Left colon (tissue), 2 donors: ENCODE data around the gene CDC73. TPM values are rescaled to one million over a fixed set of nuclear protein-coding genes. Genes with fewer than 3 reads are reported as not detected.
"Not testable (repeated sequence)": the region's sequence is repeated elsewhere in the genome, so short reads cannot be mapped to it uniquely, and the experiment has no call there.

Experiments used
- ATAC-seq: fragments of 200-7000 bp; cut with Tn5 transposase; one replicate; pipeline ENCODE4 v1.9.1; 2020; ENCODE audit warnings: mild to moderate bottlenecking, moderate library complexity
- DNase-seq, 2 donors: peaks; one replicate each; pipeline ENCODE4 v3.0.0-alpha.2; 2020
- intact Hi-C, 2 donors: fragments of 100-400 bp; cut with DNase I in 1 of 2; cut with micrococcal nuclease in 1 of 2; formaldehyde crosslinking; loops; one replicate each; pipeline versions ENCODE4 v1.11.2 to v1.14.0; 2022; cut with DNase I, micrococcal nuclease
- total RNA-seq, 2 donors: library from RNA; stranded (reverse); fragmentation: NEBNext Ultra II Directional; extraction: Animal tissue kit (Norgen Biotek cat#: 25700); gene quantifications; one replicate each; pipeline ENCODE4 v1.2.1, GENCODE V29; 2021
- donor health status: DM: no; HTN: no; CAD: no.
- donor health status: DM: yes; HTN: yes; CAD: no.

CDC73 gene
- total RNA-seq, 2 donors from 2014 or later = 44.8 to 46.2 TPM

DNA sequence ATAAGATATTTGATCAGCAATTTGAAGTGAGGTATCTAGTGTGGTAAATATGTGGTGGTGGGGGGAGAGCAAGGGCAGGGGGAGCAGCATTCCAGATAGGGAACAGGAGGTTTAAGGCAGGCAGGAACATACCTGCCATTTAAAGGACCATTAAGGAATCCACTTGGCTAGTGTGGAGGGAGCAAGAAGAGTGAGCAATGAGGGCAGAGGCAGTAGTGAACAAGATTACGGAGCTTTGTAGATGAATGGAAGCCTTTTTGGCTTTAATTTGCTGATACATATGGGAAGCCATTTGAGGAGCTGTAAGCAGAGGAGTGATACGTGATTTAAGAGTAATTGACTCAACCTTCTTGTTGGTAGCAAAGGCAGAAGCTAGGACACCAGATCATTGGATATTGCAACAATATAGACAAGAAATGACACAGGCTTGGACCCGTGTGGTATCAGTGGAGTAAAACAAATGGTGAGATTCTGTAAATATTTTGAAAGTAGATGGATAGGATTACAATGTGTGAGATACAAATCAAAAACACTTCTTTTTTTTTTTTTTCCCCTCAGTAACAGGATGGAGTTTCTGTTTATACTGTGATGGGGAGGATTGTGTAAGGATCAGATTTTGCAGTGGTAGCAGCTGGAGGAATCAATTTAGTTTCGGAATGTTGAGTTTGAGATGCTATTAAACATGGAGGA is 138.4 kb downstream of the CDC73 start:
- ATAC-seq (no peak), DNase-seq (no peak)
- intact Hi-C loops = no loop called here

DNA sequence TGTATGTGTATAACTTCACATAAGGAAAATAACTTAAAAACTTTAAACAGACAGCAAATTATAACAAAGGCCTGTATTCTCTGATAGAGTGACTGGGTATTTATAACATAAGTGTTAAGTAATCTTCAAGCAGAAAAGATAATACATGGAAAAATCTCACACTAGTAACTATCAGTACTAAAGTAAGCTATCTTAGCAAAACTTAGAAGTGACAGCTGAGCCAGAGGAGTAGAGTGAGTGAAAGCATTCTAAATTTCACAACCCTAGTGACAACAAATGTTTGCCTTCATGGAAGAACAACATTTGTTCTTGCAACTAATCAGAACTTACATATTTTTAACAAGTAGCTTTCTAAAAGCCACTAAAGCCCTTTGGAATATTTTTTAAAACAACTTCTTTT is 139.1 kb downstream of the CDC73 start:
- ATAC-seq (no peak), DNase-seq (no peak)
- intact Hi-C loops = no loop called here

DNA sequence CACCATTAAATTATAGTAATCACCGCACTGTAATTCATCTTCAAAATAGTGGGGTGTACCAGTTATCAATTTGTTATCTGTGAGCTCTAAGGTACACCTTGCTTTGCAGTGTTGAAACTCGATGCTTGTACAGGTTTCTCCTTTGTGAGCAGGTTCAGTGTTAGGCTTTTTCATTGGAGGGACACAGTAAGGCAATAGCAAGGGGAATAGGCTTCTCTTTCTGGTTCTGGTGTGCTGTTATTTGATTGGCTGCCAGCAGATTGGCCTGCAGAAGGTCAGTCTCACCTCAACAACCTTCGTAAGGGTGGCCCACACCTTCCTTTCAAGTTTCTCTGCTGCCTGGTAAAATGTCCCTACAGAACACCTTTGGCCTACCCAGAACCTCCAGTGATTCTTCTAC is 140.8 kb downstream of the CDC73 start:
- intact Hi-C loops = no loop called here
- DNase-seq (no peak), ATAC-seq (no peak)

DNA sequence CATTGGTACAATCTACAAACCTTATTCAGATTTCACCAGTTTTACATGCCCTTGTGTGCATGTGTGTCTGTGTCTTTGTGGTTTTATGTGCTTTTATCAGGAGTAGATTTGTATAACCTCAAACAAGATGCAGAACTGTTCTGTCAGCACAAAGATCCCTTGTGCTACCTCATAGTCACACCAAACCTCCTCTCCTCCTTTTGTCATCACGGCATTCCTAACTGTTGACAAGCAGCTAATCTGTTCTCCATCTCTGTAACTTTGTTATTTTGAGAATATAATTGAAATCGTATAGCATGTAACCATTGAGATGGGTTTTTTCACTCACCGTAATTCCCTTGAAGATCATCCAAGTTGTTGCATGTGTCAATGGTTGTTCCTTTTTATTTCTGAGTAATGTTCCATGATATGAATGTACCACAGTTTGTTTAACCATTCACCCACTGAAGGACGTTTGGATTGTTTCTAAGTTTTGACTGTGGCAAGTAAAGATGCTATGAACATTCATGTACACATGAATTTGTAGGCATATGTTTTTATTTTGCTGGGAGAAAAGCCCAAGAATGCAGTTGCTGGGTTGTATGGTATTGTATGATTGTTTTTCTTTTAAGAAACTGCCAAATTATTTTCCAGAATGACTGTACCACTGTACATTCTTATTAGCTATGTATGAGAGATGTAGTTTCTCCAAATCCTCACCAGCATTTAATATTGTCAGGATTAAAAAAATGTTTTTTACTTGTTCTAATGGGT is 142.7 kb downstream of the CDC73 start:
- intact Hi-C loops = no loop called here
- ATAC-seq (no peak), DNase-seq (no peak)

DNA sequence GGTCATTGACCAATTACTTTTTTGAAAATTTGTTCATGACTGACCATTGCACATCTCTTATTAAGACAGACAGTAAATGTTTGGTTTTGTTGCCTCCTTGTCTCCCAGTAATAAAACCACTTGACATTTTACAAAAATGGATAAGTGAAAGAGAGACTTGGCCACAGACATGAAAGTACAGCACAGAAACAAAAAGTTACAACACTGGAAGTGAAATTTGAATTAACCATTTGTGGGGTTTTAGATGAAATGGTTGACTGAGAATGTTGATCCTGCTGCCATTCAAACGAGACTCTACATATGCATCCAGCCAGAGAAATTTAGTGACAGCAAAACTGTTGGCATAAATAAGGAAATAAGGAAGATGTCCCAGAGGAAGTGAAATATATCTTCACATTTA is 143.9 kb downstream of the CDC73 start:
- DNase-seq (no peak), ATAC-seq (no peak)
- intact Hi-C loops = no loop called here

DNA sequence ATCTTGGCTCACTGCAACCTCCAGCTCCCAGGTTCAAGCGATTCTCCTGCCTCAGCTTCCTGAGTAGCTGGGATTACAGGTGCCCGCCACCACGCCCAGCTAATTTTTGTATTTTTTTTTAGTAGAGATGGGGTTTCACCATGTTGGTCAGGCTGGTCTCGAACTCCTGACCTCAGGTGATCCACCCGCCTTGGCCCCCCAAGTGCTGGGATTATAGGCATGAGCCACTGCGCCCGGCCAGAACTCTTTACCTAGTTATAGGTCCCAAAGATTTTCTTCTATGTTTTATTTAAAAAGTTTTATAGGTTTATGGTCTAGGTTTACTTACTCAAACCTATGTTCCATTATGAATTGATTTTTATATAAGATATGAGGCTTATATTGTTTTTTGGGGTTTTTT is 145.0 kb downstream of the CDC73 start:
- ATAC-seq, intact Hi-C loops: not testable (repeated sequence)

DNA sequence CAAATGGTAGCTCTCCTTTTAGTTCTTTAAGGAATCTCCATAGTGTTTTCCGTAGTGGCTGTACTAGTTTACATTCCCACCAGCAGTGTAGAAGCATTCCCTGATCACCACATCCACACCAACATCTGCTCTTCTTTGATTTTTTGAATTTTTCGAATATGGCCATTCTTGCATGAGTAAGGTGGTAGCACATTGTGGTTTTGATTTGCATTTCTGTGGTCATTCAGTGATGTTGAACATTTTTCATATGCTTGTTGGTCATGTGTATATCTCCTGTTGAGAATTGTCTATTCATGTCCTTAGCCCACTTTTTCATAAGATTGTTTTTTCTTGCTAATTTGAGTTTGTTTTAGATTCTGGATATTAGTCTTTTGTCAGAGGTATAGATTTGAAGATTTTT is 149.2 kb downstream of the CDC73 start:
- no peak for DNase-seq
- intact Hi-C loops = no loop called here
- ATAC-seq = no peak

More for the DNA sequence above, 145.0 kb downstream of the CDC73 start:
- not testable (repeated sequence) for DNase-seq

DNA sequence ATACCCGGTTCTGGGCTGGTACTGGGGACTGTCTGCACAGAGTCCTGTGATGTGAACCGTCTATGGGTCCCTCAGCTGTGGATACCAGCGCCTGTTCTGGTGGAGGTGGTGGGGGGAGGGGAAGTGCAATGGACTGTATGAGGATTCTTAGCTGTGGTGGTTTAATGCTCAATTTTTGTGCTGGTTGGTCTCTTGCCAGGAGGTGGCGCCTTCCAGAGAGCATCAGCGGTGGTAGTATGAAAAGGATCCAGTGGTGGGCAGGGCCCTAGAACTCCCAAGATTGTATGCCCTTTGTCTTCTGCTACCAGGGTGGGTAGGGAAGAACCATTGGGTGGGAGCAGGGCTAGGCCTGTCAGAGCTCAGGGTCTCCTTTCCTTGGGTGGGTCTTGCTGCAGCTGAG is 153.9 kb downstream of the CDC73 start:
- intact Hi-C loops = no loop called here
- ATAC-seq (no peak), DNase-seq (no peak)

DNA sequence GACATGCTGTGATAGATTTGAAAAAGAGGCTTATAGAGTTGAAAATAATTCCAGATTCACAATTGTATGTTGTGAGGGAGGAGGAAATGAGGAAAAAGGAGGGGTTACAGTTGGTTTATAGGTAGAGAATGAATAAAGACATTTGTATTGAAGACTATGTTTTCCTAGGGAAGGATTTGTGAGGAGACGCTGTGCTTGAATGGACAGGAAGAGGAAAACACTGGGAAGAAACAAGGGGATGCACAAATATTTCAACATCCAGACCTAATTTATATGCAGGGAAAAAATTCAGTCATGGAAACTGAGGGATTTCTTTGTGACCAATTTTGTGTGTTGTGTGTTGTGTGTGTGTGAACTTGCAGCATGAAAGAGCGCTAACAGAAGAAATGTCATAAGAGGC is 157.1 kb downstream of the CDC73 start:
- intact Hi-C loops = no loop called here
- DNase-seq (no peak), ATAC-seq (no peak)

DNA sequence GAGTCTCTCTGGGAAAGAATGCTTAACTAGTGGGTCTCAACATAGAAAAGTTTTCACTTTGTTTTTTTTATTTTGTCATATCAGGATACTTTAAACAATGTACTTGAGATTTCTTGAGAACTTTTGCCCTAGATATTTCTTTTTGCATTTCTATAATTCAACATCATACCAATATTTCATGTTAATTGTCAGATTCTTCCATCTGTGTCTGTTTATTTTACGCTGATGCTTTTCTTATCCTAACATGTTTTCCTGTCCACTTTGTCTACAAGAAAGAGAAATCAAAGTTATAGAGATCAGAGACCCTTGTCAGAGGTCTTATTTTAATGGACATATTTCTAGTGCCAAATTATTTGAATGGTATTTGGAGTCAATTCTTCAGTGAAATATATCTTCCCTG is 160.1 kb downstream of the CDC73 start:
- no peak for DNase-seq
- intact Hi-C loops = no loop called here

DNA sequence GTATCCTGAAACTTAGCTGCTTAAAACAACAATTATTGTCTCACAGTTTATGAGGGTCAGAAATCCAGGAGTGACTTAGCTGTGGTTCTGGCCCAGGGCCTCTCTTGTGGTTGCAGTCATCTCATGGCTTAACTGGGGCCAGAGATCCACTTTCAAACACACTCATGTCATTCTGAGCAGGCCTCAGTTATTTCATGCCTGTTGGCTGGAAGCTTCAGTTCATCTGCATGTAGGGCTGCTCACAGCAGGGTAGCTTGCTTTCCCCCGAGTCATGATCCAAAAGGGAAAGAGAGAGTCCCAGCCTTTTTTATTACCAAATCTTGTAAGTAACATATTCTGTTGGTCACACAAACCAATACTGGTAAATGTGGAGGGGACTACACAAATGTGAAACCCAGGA is 161.2 kb downstream of the CDC73 start:
- no peak for DNase-seq
- ATAC-seq = no peak
- intact Hi-C loops = no loop called here

More for the DNA sequence above, 160.1 kb downstream of the CDC73 start:
- no peak for ATAC-seq

DNA sequence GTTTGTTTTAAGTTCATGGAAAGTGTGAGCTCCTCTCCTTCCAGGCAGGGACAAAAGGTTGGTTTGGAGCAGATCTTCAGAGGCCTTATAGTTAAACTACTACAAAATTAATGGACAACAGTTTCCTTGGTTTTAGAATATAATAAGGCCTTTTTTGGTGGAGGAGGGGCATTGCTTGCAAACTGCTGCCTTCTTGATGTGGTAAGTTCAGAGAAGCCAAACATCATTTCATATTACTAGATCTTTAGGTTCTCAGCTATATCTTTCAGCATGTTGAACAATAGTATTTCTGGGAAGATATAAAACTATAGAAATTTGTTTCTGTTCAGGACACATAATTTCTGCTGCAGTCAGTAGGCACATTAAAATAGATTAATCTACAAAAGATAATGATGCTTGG is 162.4 kb downstream of the CDC73 start:
- ATAC-seq (no peak), DNase-seq (no peak)
- intact Hi-C loops = no loop called here

DNA sequence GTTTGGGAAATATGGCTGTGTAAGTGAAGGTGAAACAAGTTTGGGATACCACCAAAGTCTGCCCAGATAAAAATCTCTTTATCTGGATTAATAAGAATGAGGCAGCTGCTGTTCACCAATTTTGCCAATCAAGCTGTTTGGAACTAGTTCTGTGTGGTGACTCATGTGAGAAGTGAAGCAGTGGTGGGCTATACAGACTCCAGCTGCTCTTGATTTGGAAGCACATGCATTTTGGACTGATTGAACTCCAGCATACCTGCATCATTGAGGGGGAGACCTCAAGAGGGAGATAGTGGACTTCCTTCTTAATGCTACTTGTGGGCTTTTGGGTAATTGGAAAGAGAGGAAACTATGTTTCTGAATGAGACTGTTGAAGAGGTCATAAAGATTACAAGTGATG is 163.8 kb downstream of the CDC73 start:
- intact Hi-C loops = no loop called here
- no peak for DNase-seq
- no peak for ATAC-seq

DNA sequence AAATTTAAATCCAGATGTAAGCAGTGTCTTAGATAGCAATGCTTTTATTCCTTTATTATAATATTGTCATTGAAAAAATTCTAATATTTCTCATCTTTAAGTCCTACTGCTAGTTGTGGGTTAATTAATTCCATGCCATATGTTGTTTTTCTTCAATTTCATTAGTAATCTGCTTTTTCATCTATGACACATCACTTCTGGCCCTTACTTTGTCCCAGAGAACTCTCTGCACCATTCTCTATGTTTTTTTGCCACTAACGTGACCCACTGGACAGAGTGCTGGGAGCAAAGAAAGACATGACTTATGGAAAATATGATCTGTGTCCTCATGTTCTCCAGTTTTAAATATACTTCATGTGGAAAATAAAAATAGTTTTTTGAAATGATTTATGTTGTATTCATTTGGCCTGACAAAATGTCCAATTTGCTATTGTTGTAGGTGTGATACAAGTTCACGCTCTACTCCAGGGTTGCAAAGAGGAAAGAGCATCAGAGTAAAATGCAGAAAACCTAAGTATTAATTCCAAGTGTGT is 166.8 kb downstream of the CDC73 start:
- ATAC-seq, DNase-seq, intact Hi-C loops: not testable (repeated sequence)

DNA sequence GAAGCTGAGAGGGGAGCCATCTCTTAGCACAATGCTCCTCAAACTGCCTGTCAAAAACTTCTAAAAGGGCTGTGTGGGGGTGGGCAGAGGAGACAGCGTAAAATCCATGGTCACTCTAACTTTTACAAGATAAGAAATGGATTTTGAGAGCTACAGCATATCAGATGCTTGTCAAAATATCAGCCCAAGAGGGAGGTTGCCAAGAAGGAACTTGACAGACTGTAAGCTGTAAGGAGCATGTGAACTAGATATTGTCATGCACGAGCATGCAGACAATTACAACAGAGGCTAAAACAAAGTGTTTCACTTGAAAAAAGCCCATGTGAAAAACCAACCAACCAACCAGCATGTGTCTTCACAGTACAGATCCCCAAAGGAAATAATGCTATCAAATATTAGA is 171.9 kb downstream of the CDC73 start:
- ATAC-seq = no peak
- DNase-seq = no peak
- intact Hi-C loops = no loop called here

DNA sequence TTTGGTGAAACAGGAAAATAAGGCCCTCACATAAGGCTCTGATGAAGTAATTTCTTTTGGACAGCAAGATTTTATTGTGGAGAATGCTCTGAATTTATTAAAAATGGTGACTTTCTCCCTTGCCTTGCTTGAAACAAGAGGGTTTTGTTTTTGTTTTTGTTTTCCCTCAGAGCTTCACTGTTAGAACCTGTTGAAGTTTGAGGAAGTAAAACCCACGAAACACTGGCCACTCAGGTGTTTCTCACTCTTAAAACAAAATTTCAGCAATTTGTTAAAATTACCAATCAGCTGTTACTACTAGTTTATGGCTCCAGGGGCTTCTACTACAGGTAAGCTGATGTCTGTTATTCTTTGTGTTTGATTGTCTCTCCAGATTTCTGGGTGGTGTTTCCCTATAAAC is 177.2 kb downstream of the CDC73 start:
- intact Hi-C loops = no loop called here
- ATAC-seq (no peak), DNase-seq (no peak)

DNA sequence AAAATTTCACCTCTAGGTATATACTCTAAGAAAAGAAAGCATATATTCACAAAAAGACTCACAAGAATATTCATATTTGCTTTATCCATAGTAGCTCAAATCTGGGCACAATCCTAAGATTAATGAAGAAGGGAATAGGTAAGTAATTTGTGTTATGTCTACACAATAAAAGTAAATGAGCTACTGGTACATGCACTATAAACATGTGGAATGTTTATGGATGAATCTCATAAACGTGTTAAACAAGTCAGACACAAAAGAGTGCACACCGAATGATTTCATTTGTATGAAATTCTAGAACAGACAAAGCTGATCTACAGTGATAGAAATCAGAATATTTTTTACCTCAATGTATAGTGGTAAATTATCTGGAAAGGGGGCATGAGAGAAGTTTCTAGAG is 179.9 kb downstream of the CDC73 start:
- intact Hi-C loops = no loop called here
- DNase-seq (no peak), ATAC-seq (peak; percentile 94)

DNA sequence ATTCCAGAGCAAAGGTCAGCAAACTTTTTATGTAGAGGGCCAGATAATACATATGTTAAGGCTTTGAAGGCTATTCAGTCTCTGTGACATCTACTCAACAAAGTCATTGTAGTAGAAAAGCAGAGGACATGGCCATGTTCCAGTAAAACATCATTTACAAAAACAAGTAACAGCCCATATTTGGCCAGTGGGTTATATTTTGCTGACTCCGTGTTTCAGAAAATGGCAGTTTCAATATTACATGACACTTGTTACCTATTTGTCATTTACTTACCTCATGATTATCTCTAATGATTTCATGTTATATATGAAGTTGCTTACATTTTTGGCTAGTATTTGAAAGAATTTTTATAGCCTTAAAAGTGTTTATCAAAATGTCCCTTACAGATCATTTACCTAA is 182.0 kb downstream of the CDC73 start:
- intact Hi-C loops = no loop called here
- ATAC-seq = no peak
- no peak for DNase-seq
